Ovary (tissue), 3 donors: Measurements from ENCODE around the gene COL6A2.

Experiments
- POLR2A ChIP-seq: fragments of 450-650 bp; IDR thresholded peaks from one replicate; pipeline ENCODE4 v1.6.1; 2017; ENCODE audit warnings: antibody characterized with exemption, mild to moderate bottlenecking, moderate library complexity
- TF ChIP-seq, protein P1 (sequence below), 3 donors: fragments of 450-650 bp in 2 of 3; fragments of 200-600 bp in 1 of 3; IDR thresholded peaks; one replicate each; pipeline versions ENCODE4 v1.5.1 to v1.8.0; 2016 to 2022; ENCODE audit warnings: antibody characterized with exemption in 3 of 3, mild to moderate bottlenecking in 1 of 3
- donor health status: DM: no; HTN: no; CAD: no.

DNA sequence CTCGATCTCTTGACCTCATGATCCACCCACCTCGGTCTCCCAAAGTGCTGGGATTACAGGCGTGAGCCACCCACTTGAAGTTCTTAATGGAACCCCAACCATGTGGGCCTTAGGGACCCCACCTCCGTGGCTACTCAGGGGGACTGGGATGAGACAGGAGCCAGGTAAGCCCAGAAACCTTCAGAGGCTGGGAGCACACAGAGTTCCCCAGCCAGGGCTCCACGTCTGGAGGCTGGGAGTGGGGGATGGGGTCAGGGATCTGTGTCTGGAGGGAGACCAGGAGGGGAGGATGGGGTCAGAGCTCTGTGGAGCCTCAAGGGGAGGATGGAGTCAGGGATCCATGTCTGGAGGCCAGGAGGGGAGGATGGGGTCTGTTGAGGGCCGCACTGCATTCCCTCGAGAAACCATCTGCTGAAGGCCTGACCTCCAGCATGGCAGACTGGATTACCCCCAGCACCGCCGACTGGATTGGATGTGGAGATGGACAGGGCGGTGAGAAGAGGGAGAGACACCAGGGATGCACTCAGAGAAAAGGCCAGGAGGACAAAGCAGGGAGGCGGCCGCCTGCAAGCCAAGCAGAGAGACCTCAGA, 59.6 kb downstream of the COL6A2 start:
- TF ChIP-seq, protein P1, sequence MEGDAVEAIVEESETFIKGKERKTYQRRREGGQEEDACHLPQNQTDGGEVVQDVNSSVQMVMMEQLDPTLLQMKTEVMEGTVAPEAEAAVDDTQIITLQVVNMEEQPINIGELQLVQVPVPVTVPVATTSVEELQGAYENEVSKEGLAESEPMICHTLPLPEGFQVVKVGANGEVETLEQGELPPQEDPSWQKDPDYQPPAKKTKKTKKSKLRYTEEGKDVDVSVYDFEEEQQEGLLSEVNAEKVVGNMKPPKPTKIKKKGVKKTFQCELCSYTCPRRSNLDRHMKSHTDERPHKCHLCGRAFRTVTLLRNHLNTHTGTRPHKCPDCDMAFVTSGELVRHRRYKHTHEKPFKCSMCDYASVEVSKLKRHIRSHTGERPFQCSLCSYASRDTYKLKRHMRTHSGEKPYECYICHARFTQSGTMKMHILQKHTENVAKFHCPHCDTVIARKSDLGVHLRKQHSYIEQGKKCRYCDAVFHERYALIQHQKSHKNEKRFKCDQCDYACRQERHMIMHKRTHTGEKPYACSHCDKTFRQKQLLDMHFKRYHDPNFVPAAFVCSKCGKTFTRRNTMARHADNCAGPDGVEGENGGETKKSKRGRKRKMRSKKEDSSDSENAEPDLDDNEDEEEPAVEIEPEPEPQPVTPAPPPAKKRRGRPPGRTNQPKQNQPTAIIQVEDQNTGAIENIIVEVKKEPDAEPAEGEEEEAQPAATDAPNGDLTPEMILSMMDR (IDR thresholded peaks at IDR 0.05), result no peak
- TF ChIP-seq POLR2A, result no peak
